GM21447 (cell line): Measurements from ENCODE around the gene BRPF3.

Experiments
- ATAC-seq: cut with Tn5 transposase; IDR thresholded peaks from one replicate; pipeline ENCODE4 v1.9.1; 2021; ENCODE audit not compliant: unreplicated experiment

BRPF3 gene

DNA sequence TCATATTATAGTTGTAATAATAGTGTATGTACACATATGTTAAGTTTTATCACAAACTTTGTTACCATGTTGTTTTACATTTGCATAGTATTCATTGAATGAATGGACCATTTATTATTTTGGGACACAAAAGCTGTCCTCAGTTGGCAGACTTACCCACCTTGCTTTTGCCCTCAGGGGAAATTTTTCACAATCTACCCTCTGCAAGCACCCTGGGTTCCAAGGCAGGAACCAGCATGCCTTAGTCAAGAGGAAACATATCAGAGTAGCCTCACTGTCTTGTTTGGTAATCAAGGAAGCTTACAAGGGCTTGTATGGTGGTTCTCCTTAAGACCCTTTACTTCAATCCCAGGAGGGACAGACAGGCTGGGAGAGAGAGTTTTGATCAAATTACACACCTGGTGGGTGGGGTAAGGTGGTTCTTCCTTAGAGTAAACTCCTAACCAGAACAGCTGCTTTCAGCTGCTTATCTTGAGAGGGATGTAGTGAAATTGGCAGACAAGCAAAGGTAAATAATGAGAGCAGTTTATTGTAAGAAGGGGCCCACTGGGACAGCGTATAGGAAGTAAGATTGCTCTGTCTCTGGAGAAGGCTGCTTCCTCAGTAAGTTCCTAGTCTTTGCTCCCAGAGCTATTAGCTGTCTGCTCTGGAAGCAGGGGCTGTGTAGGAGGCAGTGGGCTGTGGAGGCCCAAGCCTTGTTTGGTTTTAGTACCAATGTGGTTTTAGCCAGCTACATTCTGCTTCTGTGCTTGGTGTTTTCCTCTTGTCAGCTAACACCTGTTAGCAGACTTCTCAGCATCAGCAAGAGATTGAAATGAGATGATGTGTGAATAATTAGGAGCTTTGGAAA lies 31.1 kb downstream of the BRPF3 start:
- no peak for ATAC-seq

DNA sequence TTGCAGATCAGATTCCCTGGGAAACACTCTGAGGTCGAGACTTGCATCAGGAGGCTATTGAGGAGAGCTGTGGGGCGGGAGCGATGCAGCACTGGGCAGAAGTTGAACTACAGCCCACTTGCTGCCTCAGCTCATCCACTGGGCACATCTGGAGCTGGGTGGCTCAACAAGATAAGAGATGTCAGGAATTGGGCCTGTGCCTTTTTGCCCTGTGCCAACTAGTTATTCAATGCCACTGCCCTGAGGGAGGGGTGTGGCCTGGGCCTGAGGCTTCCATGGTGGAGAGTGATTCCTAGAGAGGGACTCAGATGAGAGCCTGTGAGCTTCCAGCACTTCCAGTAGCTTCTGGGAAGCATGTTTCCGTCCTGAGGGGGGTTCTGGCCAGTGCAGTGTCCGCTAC lies 32.7 kb downstream of the BRPF3 start:
- no peak for ATAC-seq

DNA sequence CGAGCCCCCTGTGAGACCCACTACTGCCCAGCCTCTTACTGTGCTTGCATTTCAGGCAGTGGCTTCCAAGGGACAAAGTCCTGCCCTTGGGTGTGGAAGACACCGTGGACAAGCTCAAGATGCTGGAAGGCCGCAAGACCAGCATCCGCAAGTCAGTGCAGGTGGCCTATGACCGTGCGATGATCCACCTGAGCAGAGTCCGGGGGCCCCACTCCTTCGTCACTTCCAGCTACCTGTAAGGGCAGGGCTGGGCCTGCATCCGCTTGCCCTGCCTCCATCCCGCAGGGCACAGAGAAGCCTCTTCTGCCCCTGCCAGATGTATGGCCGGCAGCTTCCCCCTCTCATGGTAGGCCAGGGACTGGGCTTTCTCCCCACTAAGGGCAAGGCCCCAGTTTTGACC lies 33.8 kb downstream of the BRPF3 start:
- no peak for ATAC-seq

DNA sequence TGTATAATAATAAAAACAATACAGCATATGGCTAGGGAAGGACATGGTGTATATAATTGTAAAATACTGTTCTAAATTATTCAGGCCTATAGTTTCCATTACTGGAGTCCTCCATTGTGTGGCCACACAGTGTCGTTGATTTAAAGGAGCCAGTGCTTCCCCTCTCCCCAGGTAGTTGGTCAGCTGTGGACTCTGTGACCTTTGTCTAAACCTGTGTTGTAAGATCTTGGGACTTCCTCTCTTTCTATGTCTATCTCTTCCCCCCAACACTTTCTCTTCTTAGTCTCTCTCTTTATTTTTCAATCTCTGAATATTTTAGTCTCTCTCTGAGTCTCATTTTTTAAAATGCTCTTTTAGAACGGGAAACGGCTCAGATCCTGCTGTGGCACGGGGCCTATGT lies 35.6 kb downstream of the BRPF3 start:
- ATAC-seq = no peak

DNA sequence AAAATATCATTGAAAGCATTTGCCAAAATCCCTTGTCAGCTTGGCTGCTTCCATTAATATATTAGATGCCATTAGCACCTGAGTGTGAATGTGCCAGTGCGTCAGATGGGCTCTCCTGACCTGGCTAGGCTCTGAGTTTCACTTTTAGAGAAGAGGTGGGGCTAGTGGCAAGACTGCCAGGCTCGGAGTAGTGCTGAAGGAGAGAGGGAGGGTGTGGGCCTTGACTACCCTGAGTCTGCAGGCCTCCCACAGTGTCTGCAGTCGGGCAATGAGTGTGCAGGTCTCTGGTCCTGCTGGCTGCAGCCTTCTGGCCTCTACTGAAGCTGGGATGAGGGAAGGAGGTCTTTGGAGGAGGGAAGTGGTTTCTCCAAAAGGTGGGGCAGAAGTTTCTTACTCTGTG lies 38.8 kb downstream of the BRPF3 start:
- ATAC-seq = no peak

DNA sequence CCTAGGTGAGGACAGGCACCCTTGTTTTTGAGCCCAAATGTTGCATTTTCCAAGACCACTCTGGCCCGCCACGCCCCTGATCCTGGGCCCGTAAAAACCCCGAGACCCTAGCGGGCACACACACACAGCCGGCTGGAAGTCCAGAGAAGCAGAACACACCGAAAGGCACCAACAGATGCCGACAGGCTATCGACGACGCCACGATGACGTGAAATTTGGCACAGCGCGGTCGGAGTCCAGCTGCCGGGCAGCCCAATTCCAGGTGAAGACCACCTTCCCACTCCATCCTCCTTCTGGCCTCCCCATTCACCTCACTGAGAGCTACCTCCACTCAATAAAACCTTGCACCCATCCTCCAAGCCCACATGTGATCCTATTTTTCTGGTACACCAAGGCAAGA lies 39.3 kb downstream of the BRPF3 start:
- no peak for ATAC-seq

DNA sequence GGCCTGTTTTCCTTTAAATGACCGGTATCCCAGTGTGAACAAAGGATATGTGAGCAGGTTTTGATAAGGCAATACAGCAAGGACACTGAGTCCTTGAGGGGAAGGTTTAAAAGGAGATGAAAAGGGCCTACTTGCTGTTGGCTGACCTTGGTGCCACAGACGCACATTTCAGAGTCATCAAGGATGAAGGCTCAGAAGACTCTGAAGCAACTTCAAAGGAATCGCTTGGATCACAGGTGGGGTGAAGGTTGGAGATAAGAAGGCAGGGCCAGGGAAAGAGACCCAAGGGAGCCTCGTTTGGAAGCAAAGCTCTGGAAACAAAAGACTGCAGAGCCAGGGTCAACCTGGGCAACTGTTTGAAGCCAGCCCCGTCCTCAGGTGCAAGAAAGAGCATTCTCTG lies 43.2 kb downstream of the BRPF3 start:
- ATAC-seq = no peak

DNA sequence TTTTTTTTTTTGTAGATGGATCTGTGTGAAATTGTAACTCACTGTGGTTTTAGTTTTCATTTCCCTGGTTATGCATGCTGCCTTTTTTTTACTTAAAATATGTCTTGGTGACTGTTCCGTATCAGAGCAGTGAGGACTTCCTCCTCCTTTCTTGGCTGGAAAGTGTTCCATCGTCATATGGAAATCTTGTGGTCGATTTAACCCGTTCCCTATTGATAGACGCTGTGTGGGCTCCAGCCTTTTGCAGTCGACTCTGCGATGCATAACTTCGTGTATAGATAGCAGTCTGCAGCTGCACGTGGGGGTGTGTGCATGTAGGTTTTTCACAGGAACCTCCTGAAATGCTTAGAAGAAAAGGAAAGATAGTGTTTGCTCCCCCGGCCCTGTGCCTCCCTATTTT lies 45.2 kb downstream of the BRPF3 start:
- ATAC-seq = peak; percentile 79

DNA sequence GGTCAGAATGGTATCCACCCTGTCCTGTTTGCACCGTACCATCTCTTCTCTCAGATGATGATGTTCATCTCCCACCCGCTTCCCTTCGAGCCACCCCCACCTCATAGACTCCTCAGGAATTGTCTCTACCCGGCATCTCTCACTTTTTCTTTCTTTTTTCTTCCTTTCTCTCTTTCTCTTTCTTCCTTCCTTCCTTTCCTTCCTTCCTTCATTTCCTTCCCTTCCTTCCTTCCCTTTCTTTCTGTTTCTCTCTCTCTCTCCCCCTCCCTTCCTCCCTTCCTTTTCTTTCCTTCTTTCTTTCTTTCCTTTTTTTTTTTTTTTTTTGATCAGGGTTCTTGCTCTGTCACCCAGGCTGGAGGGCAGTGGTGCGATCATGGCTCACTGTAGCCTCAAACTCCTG lies 45.6 kb downstream of the BRPF3 start:
- no peak for ATAC-seq

DNA sequence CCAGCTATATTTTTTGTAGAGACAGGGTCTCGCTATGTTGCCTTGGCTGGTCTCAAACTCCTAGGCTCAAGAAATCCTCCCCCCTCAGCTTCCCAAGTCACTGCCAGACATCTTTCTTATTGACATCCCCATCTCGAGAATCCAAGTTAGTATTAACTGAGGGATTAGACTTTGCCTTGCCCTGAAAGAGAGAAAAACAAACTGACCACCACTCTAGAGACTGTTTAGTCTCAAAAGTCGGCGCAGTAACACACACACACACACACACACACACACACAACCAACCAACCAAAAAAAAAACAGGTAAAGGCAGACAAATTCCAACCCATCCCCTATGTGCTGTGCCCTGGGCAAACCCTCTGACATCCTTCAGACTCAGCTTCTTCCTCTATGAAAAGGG lies 46.1 kb downstream of the BRPF3 start:
- ATAC-seq = no peak

DNA sequence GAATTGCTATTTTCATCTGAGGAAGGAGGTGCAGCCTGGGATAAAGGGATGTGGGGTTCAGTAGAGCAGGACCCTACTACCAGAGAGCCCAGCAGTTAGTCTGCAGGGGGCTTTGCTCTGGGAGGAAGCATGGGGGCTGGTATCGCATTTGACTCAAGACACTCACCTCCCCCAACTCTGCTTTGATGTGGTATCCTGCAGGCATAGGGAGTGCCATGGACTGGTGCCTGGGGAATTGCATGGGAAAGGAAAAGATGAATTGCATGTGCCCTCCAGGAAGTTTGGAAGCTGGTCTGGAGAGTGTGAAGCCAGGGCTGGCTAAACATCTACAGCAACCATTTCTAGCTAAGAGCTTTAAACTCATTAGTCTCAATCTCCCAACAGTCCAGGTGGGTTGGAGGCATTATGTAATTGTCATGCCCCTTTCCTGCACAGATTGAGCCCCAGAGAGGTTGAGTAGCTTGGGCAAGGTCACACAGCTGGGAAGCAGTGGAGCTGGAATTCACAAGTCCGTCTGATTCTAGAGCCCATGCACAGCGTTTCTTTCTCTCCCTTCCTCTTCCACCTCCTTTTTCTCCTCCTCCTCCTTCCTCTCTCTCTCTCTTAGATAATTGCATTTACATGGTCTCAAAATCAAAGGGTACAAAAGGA lies 47.1 kb downstream of the BRPF3 start:
- ATAC-seq = no peak

DNA sequence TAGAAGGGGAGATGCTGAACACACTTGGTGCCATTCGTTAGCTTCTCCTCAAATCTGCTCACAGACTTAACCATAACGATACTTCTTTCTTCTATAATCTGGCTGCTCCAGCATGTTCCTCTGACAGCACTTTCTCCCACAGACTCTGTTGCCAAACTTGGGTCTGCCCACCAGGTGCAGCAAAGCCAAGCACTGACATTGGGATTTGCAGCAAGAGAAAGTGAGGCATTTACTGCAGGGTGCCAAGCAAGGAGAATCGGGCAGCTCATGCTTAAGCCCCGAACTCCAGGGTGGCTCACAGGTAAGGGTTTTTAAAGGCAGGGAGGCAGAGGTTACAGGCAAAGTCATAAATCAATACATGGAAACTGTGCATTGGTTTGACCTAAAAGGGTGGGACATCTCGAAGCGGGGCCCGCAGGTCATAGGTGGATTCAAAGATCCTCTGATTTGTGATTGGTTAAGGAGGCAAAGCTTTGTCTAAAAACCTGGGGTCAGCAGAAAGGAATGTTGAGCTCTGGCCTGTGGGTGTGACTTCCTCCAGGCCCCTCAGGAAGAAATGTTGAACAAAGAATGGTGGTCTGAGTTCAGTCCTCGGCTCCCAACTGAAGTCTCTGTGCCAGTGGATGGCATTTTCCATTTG lies 48.2 kb downstream of the BRPF3 start:
- no peak for ATAC-seq

DNA sequence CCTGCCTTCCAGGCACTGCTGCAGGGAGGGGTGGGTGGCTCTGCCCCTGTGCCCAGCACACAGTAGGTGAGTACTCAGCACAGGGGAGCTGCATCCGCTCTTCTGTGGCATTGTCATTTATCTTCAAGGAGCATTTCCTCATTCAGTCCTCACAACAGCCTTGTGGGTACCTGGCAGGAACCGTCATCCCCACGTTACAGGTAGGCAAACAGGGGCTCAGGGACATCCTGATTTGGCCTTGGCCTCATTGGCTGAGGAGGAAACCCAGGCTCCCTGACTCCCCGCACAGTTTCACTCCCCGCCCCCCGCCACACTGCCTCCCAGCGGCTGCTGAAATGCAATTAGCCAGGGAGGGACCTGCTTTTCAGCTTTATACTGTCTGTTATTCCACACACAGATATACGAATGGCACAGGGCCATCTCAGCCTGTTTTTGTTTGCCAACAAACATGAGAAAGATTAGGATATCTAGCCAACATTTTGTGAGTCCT lies 49.1 kb downstream of the BRPF3 start:
- ATAC-seq = no peak

DNA sequence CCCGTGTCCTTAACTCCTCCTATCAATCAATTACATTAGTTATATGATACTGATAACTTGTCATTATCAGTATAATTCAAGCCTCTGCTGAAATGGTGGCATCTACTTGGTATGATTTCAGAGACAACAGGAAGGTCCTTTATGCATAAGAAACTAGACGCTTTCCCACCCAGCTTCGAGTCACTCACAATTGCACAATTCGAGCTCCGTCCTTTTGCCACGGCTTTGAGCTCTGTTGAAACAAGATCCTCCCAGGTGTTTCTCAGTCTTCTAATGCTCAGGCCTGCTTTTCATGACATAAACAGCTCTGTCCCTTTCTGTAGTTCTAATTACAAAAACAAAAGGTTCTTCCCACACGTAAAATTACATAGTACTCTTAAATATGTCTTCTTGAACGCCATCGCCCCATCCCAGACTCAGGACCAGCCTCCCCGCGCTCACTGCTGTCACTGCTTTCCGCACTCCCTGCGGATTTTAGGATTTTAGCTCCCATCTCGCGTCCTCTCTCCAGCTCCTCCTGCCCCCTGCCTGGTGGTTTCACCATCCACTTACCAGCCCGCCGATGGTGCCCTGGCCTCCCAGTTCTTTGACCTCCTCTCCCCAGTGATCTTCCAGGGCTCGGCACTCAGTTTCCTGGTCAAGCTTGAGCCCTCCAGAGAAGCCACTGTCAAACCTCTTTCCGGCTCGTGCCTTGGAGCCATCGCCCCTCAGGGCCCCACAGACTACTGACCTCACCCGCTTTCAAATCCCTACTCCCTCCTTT lies 50.1 kb downstream of the BRPF3 start:
- ATAC-seq = no peak

DNA sequence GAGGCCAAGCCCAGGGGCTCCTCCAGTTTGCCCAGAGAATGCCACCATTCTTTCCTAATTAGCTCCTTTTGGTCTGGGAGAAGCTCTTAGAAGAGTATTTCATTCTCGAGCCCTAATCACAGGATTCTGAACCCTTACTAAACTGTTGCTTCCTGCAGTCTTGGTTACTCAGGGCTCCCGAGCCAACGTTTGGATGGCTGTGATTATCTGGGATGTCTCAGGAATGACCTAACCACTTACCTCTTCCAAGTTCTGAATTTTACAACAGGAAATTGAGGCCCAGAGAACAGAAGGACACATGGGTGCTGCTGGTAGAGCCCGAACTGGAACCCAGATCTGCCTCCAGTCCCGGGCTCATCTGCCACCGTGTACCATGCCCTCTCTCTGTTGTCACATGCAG lies 51.1 kb downstream of the BRPF3 start:
- ATAC-seq = no peak

DNA sequence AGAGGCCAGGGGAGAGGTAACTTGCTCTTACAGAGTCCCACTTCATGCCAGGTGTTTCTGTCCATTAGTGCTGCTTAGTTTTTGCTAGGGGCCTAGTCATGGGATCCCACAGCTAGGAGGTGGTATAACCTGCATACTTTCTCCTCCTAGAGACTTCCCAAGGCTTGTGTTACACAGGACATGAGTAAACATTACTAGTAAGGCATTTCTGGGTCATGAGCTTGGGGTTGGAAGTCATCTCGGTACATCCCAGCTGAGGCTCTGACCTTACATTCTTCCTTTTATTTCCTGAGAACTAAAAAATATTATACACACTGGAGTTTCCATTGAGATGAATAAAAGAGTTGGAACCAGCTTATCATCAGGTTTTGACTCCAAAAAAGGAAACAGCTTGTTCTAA lies 52.4 kb downstream of the BRPF3 start:
- ATAC-seq = no peak

DNA sequence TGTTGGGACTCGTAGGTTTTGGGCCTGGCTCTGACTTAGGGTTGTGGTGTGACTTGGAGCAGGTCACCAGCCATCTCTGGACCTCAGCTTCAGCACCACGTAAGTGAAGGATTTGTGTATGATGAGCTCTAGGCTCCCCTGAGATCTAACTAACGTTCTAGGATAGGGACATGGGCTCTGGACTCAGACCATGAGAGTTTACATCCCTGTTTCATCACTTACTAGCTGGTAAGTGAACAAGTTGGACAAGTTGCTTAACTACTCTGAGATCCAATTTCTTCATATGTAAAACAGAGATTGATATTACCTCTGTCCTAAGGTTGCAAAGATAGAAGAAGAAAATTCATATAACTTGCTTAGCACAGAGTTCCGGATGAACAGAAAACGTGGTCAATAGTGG lies 53.0 kb downstream of the BRPF3 start:
- no peak for ATAC-seq

DNA sequence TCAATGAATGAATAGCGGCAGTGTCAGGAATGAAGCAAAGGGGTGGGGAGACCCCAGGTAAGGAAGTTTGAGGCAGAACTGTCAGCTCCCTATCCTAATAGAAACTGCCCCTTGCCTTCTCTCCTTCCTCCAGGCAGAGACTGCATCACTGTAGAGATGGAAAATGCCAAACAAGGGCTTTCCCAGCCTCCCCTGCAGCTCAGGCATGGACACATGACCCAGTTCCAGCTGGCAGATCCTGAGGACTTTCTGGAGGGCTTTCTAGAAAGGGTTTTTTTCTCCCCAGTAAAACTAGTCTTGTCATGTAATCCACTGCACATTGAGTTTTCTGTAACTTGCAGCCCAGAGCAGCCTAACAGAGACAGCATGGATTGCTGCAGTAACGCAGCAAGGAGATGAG lies 55.5 kb downstream of the BRPF3 start:
- no peak for ATAC-seq

DNA sequence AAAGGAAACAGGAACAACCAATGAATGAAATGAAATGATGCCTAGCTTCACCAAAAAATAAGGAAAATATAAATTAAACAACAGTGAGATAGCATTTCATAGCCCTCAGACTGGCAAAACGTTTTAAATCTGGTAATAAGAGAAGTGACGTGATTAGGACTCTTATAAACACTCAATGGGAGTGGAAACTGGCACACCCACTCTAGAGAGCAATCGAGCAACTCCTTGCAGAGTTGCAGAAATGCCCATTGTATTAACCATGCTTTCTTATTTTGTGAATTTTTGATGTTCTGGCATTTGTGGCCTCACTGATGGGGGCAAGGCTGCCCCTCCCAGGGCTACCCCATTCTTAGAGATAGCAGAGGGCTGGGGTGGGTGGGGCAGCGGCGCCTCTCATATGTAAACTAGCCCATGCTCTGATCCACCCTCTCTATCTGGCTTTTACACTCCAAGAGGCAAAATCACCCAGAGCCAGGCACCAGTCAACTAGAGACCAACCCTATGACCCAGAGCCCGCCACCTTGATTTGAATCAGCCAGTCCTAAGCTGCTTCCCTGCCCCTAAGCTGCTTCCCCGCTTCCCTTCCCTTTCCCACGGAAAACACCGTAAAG lies 67.0 kb downstream of the BRPF3 start:
- no peak for ATAC-seq

DNA sequence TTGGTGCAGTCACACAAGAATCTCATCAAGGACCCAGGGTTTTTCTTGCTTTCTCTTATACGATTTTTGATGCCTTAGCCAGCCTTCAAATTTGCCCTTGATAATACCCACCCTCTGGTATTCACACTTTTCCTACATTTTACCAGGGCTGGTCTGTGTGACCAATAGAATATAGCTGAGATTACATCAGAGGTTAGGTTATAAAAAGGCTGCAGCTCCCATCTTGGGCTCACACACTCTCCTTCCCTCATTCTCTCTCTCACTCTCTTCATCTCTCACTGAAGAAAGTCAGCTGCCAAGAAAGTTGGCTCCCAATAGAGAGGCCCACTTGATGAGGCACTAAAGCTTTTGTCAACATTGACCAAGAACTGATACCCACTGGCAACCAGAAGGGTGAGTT lies 69.2 kb downstream of the BRPF3 start:
- no peak for ATAC-seq
